HepG2 (cell line): Measurements from ENCODE around the gene HNRNPR. TPM values are rescaled to one million over a fixed set of nuclear protein-coding genes. Genes with fewer than 3 reads are reported as not detected.
A peak's percentile ranks its signal among the peaks of the same experiment; 100 is the strongest.

ENCODE experiments used
- BRF2 ChIP-seq: sonication (generic); formaldehyde crosslinking; IDR thresholded peaks from 2 replicates; pipeline ENCODE4 v1.8.1; 2022; ENCODE audit warnings: mild to moderate bottlenecking, missing genetic modification reagents
- CBX1 ChIP-seq: IDR thresholded peaks from one replicate; pipeline ENCODE4 v1.6.1; 2016; ENCODE audit warnings: antibody characterized with exemption, low read depth
- CC2D1A ChIP-seq: sonication (generic); formaldehyde crosslinking; IDR thresholded peaks from 2 replicates; pipeline ENCODE4 v1.8.1; 2023; ENCODE audit warnings: mild to moderate bottlenecking, missing genetic modification reagents
- CENPT ChIP-seq: sonication (generic); formaldehyde crosslinking; IDR thresholded peaks from 2 replicates; pipeline ENCODE4 v1.8.0; 2022; ENCODE audit warnings: low read depth, mild to moderate bottlenecking, moderate library complexity, missing genetic modification reagents
- DMAP1 ChIP-seq: IDR thresholded peaks from 2 replicates; pipeline ENCODE4 v1.6.1; 2016
- ETS1 ChIP-seq: sonication (generic); formaldehyde crosslinking; IDR thresholded peaks from 2 replicates; pipeline ENCODE4 v1.4.0; 2020; ENCODE audit warnings: missing genetic modification reagents
- HHEX ChIP-seq: IDR thresholded peaks from 2 replicates; pipeline ENCODE4 v1.6.1; 2016; ENCODE audit warnings: control low read depth
- HOXD1 ChIP-seq: sonication (generic); formaldehyde crosslinking; IDR thresholded peaks from 2 replicates; pipeline ENCODE4 v1.5.0; 2020; ENCODE audit warnings: missing genetic modification reagents
- MZF1 ChIP-seq: sonication (generic); formaldehyde crosslinking; IDR thresholded peaks from 2 replicates; pipeline ENCODE4 v1.8.1; 2023; ENCODE audit warnings: mild to moderate bottlenecking, missing genetic modification reagents, borderline replicate concordance
- NAIF1 ChIP-seq: sonication (generic); formaldehyde crosslinking; IDR thresholded peaks from 2 replicates; pipeline ENCODE4 v1.5.0; 2020; ENCODE audit warnings: mild to moderate bottlenecking, missing genetic modification reagents, borderline replicate concordance
- NCOA2 ChIP-seq: sonication (generic); formaldehyde crosslinking; IDR thresholded peaks from 2 replicates; pipeline ENCODE4 v1.8.0; 2022; ENCODE audit warnings: inconsistent platforms
- NFE2 ChIP-seq: sonication (generic); formaldehyde crosslinking; IDR thresholded peaks from 2 replicates; pipeline ENCODE4 v1.4.0; 2020; ENCODE audit warnings: missing genetic modification reagents
- PAF1 ChIP-seq: IDR thresholded peaks from 2 replicates; pipeline ENCODE4 v1.6.1; 2016; ENCODE audit warnings: missing genetic modification reagents, missing compliant biosample characterization
- PREB ChIP-seq: sonication (generic); formaldehyde crosslinking; IDR thresholded peaks from 2 replicates; pipeline ENCODE4 v1.4.0; 2020; ENCODE audit warnings: missing genetic modification reagents
- REL ChIP-seq: sonication (generic); formaldehyde crosslinking; conservative IDR thresholded peaks from 2 replicates; pipeline ENCODE4 v1.8.0; 2022; ENCODE audit warnings: mild to moderate bottlenecking, missing genetic modification reagents, moderate library complexity
- SIX1 ChIP-seq: sonication (generic); formaldehyde crosslinking; IDR thresholded peaks from 2 replicates; pipeline ENCODE4 v1.4.0; 2020; ENCODE audit warnings: missing genetic modification reagents, borderline replicate concordance
- STAT6 ChIP-seq: sonication (generic); formaldehyde crosslinking; IDR thresholded peaks from 2 replicates; pipeline ENCODE4 v1.4.0; 2020; ENCODE audit warnings: missing genetic modification reagents, mild to moderate bottlenecking, borderline replicate concordance
- TBL1XR1 ChIP-seq: fragments of 150-350 bp; IDR thresholded peaks from 2 replicates; pipeline ENCODE4 v1.6.1; 2014; ENCODE audit warnings: borderline replicate concordance, low read length; ENCODE audit not compliant: partially characterized antibody
- TCF7L2 ChIP-seq: IDR thresholded peaks from 2 replicates; pipeline ENCODE4 v1.6.1; 2011; ENCODE audit warnings: mild to moderate bottlenecking, low read depth, low read length, moderate library complexity
- ZFP36L1 ChIP-seq: sonication (generic); formaldehyde crosslinking; IDR thresholded peaks from 2 replicates; pipeline ENCODE4 v1.8.0; 2022; ENCODE audit warnings: mild to moderate bottlenecking, missing genetic modification reagents, moderate library complexity
- ZNF225 ChIP-seq: sonication (generic); formaldehyde crosslinking; IDR thresholded peaks from 2 replicates; pipeline ENCODE4 v1.4.0; 2020; ENCODE audit warnings: mild to moderate bottlenecking, missing genetic modification reagents
- ZNF263 ChIP-seq: sonication (generic); formaldehyde crosslinking; IDR thresholded peaks from 2 replicates; pipeline ENCODE4 v1.4.0; 2020; ENCODE audit warnings: missing genetic modification reagents
- ZNF343 ChIP-seq: sonication (generic); formaldehyde crosslinking; IDR thresholded peaks from 2 replicates; pipeline ENCODE4 v1.4.0; 2020; ENCODE audit warnings: mild to moderate bottlenecking, missing genetic modification reagents
- ZNF570 ChIP-seq: sonication (generic); formaldehyde crosslinking; IDR thresholded peaks from 2 replicates; pipeline ENCODE4 v1.4.0; 2020; ENCODE audit warnings: mild to moderate bottlenecking, missing genetic modification reagents, borderline replicate concordance
- ZSCAN21 ChIP-seq: sonication (generic); formaldehyde crosslinking; IDR thresholded peaks from 2 replicates; pipeline ENCODE4 v1.8.0; 2022; ENCODE audit warnings: mild to moderate bottlenecking, missing genetic modification reagents, moderate library complexity, borderline replicate concordance
- ZSCAN9 ChIP-seq: IDR thresholded peaks from 2 replicates; pipeline ENCODE4 v1.6.1; 2016; ENCODE audit warnings: borderline replicate concordance
- polyA plus RNA-seq, 8 experiments: library from polyadenylated mRNA; depleted of rRNA in 3 of 8; stranded (reverse) in 7 of 8; unstranded in 1 of 8; fragments of >200 nt; fragmentation: Illumina TruSeq in 4 of 8; extraction: Trizol in 4 of 8; gene quantifications; 2 replicates each; pipeline versions ENCODE4 v1.2.1 to v1.2.3, GENCODE V29; 2011 to 2016; ENCODE audit warnings: low read depth in 4 of 8, missing spikeins in 1 of 8, mixed read lengths in 1 of 8; ENCODE audit not compliant: insufficient read depth in 1 of 8
- total RNA-seq, 5 experiments: library from RNA; depleted of rRNA; stranded (reverse); fragments of >200 nt; fragmentation: Illumina TruSeq; extraction: Trizol; gene quantifications; 2 replicates each; pipeline ENCODE4 v1.2.3, GENCODE V29; 2016; ENCODE audit warnings: low read depth in 1 of 5

Gene HNRNPR
- total and polyA plus RNA-seq, 2 of the 13 experiments (the other 11 are each of a cell fraction or from before 2014, with no cell fraction given), result 133 to 216 TPM

- TF ChIP-seq TBL1XR1 (no peak), ZNF570 (no peak; the same call in 1 of the 2 replicates), ZNF343 (CRISPR knock-in tag) (no peak), BRF2 (CRISPR knock-in tag) (peak; percentile 90; the same call in 1 of the 2 replicates), ZSCAN9 (CRISPR knock-in tag) (peak; percentile 21; the same call in 1 of the 2 replicates), NCOA2 (CRISPR knock-in tag) (no peak), REL (CRISPR knock-in tag) (no peak; the same call in 1 of the 2 replicates), PREB (no peak), SIX1 (CRISPR knock-in tag) (no peak), HOXD1 (CRISPR knock-in tag) (no peak), NAIF1 (peak; percentile 29; the same call in 1 of the 2 replicates), ZNF225 (CRISPR knock-in tag) (peak; percentile 30; the same call in 1 of the 2 replicates), STAT6 (no peak; the same call in 1 of the 2 replicates), CENPT (CRISPR knock-in tag) (peak; percentile 76; the same call in 1 of the 2 replicates), NFE2 (no peak), TCF7L2 (no peak), CBX1 (no peak), ZFP36L1 (CRISPR knock-in tag) (peak; percentile 88; the same call in 1 of the 2 replicates), CC2D1A (CRISPR knock-in tag) (no peak), ZSCAN21 (CRISPR knock-in tag) (peak; percentile 91; the same call in 1 of the 2 replicates), DMAP1 (peak; percentile 67; the same call in 1 of the 2 replicates), ZNF263 (CRISPR knock-in tag) (no peak), MZF1 (CRISPR knock-in tag) (no peak), PAF1 (CRISPR knock-in tag) (no peak), HHEX (CRISPR knock-in tag) (no peak), ETS1 (CRISPR knock-in tag) (no peak)
Measured at GRCh38 chr1:23368562-23369334, 24.7 kb upstream of the HNRNPR start (continued).
